DND-41 (cell line): Measurements from ENCODE around the gene FSD2.

Source experiments
- ATAC-seq: fragments of 200-7000 bp; cut with Tn5 transposase; 3 replicates; pipeline ENCODE4 v1.9.1; 2021; ENCODE audit warnings: low read depth; ENCODE audit not compliant: insufficient read depth
- DNase-seq: peaks from one replicate; pipeline ENCODE4 v3.0.0-alpha.2; 2020
- H2AFZ ChIP-seq: 2 replicates; pipeline ENCODE4 v1.6.0; 2012; ENCODE audit warnings: low read depth, low read length
- H3K27ac ChIP-seq: 2 replicates; pipeline ENCODE4 v1.5.1; 2012; ENCODE audit warnings: low read length, inconsistent platforms
- H3K27me3 ChIP-seq: fragments of 200-600 bp; sonication (generic); 2 replicates; pipeline ENCODE4 v1.6.0; 2012; ENCODE audit warnings: low read length, mild to moderate bottlenecking, inconsistent platforms; ENCODE audit not compliant: insufficient read depth, poor library complexity
- H3K36me3 ChIP-seq: 2 replicates; pipeline ENCODE4 v1.5.1; 2012; ENCODE audit warnings: low read length, inconsistent platforms; ENCODE audit not compliant: insufficient read depth
- H3K4me1 ChIP-seq: 2 replicates; pipeline ENCODE4 v1.5.1; 2012; ENCODE audit warnings: mild to moderate bottlenecking, low read length; ENCODE audit not compliant: insufficient read depth
- H3K4me2 ChIP-seq: 2 replicates; pipeline ENCODE4 v1.6.0; 2012; ENCODE audit warnings: mild to moderate bottlenecking, moderate library complexity, low read length, inconsistent platforms; ENCODE audit not compliant: insufficient read depth
- H3K4me3 ChIP-seq, 2 experiments: fragments of 200-600 bp in 1 of 2; shearing (Covaris generic) in 1 of 2; 2 replicates each; pipeline ENCODE4 v1.5.1; 2012 to 2016; ENCODE audit warnings: inconsistent platforms in 2 of 2, low read length in 2 of 2, mild to moderate bottlenecking in 2 of 2, low read depth in 1 of 2, moderate library complexity in 1 of 2
- H3K79me2 ChIP-seq: 2 replicates; pipeline ENCODE4 v1.6.0; 2012; ENCODE audit warnings: low read length, inconsistent platforms; ENCODE audit not compliant: insufficient read depth
- H3K9ac ChIP-seq: 2 replicates; pipeline ENCODE4 v1.6.0; 2012; ENCODE audit warnings: low read depth, mild to moderate bottlenecking, inconsistent platforms, low read length, moderate library complexity
- H3K9me3 ChIP-seq: 2 replicates; pipeline ENCODE4 v1.5.1; 2012; ENCODE audit warnings: low read length, moderate library complexity, mild to moderate bottlenecking, inconsistent platforms; ENCODE audit not compliant: insufficient read depth, severe bottlenecking
- H4K20me1 ChIP-seq: 2 replicates; pipeline ENCODE4 v1.6.0; 2012; ENCODE audit warnings: low read length; ENCODE audit not compliant: insufficient read depth
- CTCF ChIP-seq: IDR thresholded peaks from 2 replicates; pipeline ENCODE4 v1.5.1; 2012; ENCODE audit warnings: borderline replicate concordance, low read length, moderate library complexity, mild to moderate bottlenecking; ENCODE audit not compliant: poor library complexity, severe bottlenecking; ENCODE audit errors: extremely low read depth
- EZH2 ChIP-seq: IDR thresholded peaks from 3 replicates; pipeline ENCODE4 v1.6.1; 2012; ENCODE audit warnings: borderline replicate concordance, low read depth, mild to moderate bottlenecking, moderate library complexity, low read length, inconsistent platforms; ENCODE audit not compliant: severe bottlenecking

Gene FSD2

DNA sequence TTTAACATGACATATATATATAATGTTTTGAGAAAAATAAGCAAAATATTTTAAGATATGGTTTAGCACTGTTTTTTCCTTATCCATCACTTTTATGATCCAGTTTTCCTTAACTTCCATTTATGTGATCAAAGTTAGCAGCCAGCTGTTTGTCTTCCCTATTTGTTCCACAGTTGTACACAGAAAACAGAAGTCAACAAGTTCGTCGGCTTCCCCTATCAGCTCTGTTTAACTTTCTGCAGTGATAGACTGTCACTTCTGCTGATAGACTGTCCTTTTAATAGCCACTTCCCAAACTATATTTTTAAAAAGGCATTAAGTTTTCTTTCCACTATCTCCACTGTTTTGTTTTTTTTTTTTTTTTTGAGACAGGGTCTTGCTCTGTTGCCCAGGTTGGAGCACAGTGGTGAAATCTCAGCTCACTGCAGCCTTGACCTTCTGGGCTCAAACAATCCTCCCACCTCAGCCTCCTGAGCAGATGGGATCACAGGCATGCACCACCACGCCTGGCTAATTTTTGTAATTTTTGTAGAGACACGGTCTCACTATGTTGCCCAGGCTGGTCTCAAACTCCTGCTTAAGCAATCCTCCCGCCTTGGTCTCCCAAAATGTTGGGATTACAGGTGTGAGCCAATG is 7.2 kb downstream of the FSD2 start:
- no peak overlapping the region for H3K27ac ChIP-seq
- TF ChIP-seq CTCF (no peak), EZH2 (no peak)
- no peaks in the 10 kb centered on the region for H3K4me1 ChIP-seq
- DNase-seq (no peak), ATAC-seq (no peak)
- H3K36me3 ChIP-seq, result no peaks in the 10 kb centered on the region
- no peaks in the 10 kb centered on the region for H4K20me1 ChIP-seq
- no peak overlapping the region for H3K4me2 ChIP-seq
- H3K9ac ChIP-seq, result no peak overlapping the region
- H2AFZ ChIP-seq, result no peak overlapping the region
- H3K9me3 ChIP-seq, result no peaks in the 10 kb centered on the region
- no peaks in the 10 kb centered on the region for H3K79me2 ChIP-seq
- peaks cover 10% of the 10 kb centered on the region for H3K27me3 ChIP-seq
- H3K4me3 ChIP-seq, result no peak overlapping the region

- H2AFZ ChIP-seq, result no peak overlapping the region
- peaks cover 9% of the 10 kb centered on the region for H3K27me3 ChIP-seq
- H3K9ac ChIP-seq, result no peak overlapping the region
- no peak overlapping the region for H3K27ac ChIP-seq
- no peaks in the 10 kb centered on the region for H3K9me3 ChIP-seq
- no peak for ATAC-seq
- DNase-seq, result no peak
- no peak for TF ChIP-seq CTCF
- no peaks in the 10 kb centered on the region for H4K20me1 ChIP-seq
- no peak overlapping the region for H3K4me2 ChIP-seq
- no peaks in the 10 kb centered on the region for H3K4me1 ChIP-seq
- H3K4me3 ChIP-seq, result no peak overlapping the region
- no peaks in the 10 kb centered on the region for H3K79me2 ChIP-seq
- H3K36me3 ChIP-seq, result no peaks in the 10 kb centered on the region
Observed at GRCh38 chr15:82798104-82798503, 7.8 kb downstream of the FSD2 start.

GRCh38 chr15:82793737-82794136 is 12.1 kb downstream of the FSD2 start:
- H4K20me1 ChIP-seq, result no peaks in the 10 kb centered on the region
- no peak for TF ChIP-seq EZH2
- no peak for TF ChIP-seq CTCF
- ATAC-seq, result no peak
- no peak overlapping the region for H2AFZ ChIP-seq
- no peaks in the 10 kb centered on the region for H3K4me1 ChIP-seq
- no peak overlapping the region for H3K27ac ChIP-seq
- no peaks in the 10 kb centered on the region for H3K79me2 ChIP-seq
- no peak overlapping the region for H3K9ac ChIP-seq
- no peaks in the 10 kb centered on the region for H3K27me3 ChIP-seq
- no peak overlapping the region for H3K4me3 ChIP-seq
- no peak overlapping the region for H3K4me2 ChIP-seq
- DNase-seq, result no peak
- no peaks in the 10 kb centered on the region for H3K36me3 ChIP-seq
- H3K9me3 ChIP-seq, result no peaks in the 10 kb centered on the region

DNA sequence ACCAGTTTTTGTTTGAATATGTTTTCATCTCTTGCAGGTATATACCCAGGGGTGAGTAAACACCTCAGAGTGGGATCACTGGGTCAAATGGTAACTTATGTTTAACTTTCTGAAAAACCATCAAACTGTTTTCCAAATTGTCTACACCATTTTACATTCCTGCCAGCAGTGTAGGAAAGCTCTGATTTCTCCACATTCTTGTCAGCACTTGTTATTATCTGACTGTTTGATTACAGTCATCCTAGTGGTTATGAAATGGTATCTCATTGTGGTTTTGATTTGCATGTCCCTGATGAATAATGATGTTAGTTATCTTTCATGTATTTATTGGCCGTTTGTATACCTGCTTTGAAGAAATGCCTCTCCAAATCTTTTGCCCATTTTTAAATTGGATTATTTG is 13.8 kb downstream of the FSD2 start:
- Histone ChIP-seq H4K20me1 (no peaks in the 10 kb centered on the region), H3K27me3 (no peaks in the 10 kb centered on the region), H3K4me1 (no peaks in the 10 kb centered on the region), H3K4me3 (no peak overlapping the region), H3K4me2 (no peak overlapping the region), H3K36me3 (no peaks in the 10 kb centered on the region), H3K27ac (no peak overlapping the region), H3K9me3 (no peaks in the 10 kb centered on the region), H2AFZ (no peak overlapping the region), H3K9ac (no peak overlapping the region), H3K79me2 (no peaks in the 10 kb centered on the region)
- no peak for ATAC-seq
- no peak for TF ChIP-seq CTCF
- TF ChIP-seq EZH2, result no peak
- no peak for DNase-seq
